Fibroblast of lung (primary cell): ENCODE results near the gene HSPBP1. TPM values are rescaled to one million over a fixed set of nuclear protein-coding genes. Genes with fewer than 3 reads are reported as not detected.
A peak's percentile ranks its signal among the peaks of the same experiment; 100 is the strongest.

Experiments
- DNase-seq, 2 donors: peaks; one replicate each; pipeline versions ENCODE4 v3.0.0 to v3.0.0-alpha.2; 2010; ENCODE audit warnings: low read depth in 2 of 2
- H2AFZ ChIP-seq: 2 replicates; pipeline ENCODE4 v1.5.1; 2012; ENCODE audit warnings: low read length, control low read depth, inconsistent platforms
- H3K27ac ChIP-seq: 2 replicates; pipeline ENCODE4 v1.5.1; 2011; ENCODE audit warnings: low read length, control low read depth; ENCODE audit not compliant: insufficient read depth
- H3K27me3 ChIP-seq: 2 replicates; pipeline ENCODE4 v1.5.1; 2011; ENCODE audit warnings: mild to moderate bottlenecking, low read length; ENCODE audit not compliant: control insufficient read depth, insufficient read depth
- H3K36me3 ChIP-seq: 2 replicates; pipeline ENCODE4 v1.5.1; 2011; ENCODE audit warnings: low read length; ENCODE audit not compliant: control insufficient read depth, insufficient read depth
- H3K4me1 ChIP-seq: 2 replicates; pipeline ENCODE4 v1.5.1; 2011; ENCODE audit warnings: low read length; ENCODE audit not compliant: control insufficient read depth, insufficient read depth; ENCODE audit errors: extremely low read depth
- H3K4me2 ChIP-seq: 2 replicates; pipeline ENCODE4 v1.5.1; 2011; ENCODE audit warnings: low read length, control low read depth; ENCODE audit not compliant: insufficient read depth; ENCODE audit errors: extremely low read depth
- H3K4me3 ChIP-seq, 4 experiments: fragments of 200-600 bp in 1 of 4; sonication (generic) in 1 of 4; replicated peaks in 1 of 4; 2 replicates each; pipeline ENCODE4 v1.5.1; 2011 to 2016; ENCODE audit warnings: low read length in 4 of 4, low read depth in 3 of 4, mild to moderate bottlenecking in 3 of 4, control low read depth in 2 of 4, inconsistent platforms in 1 of 4, mixed read lengths in 1 of 4; ENCODE audit not compliant: insufficient read depth in 1 of 4; ENCODE audit errors: control extremely low read depth in 1 of 4
- H3K79me2 ChIP-seq: 2 replicates; pipeline ENCODE4 v1.5.1; 2012; ENCODE audit warnings: mild to moderate bottlenecking, low read length, inconsistent platforms; ENCODE audit not compliant: control insufficient read depth, insufficient read depth
- H3K9ac ChIP-seq: 2 replicates; pipeline ENCODE4 v1.5.1; 2011; ENCODE audit warnings: mild to moderate bottlenecking, low read length, control low read depth; ENCODE audit not compliant: insufficient read depth
- H3K9me3 ChIP-seq: 2 replicates; pipeline ENCODE4 v1.5.1; 2012; ENCODE audit warnings: low read depth, low read length; ENCODE audit not compliant: control insufficient read depth, insufficient read depth
- H4K20me1 ChIP-seq: 2 replicates; pipeline ENCODE4 v1.5.1; 2011; ENCODE audit warnings: low read length; ENCODE audit not compliant: control insufficient read depth, insufficient read depth; ENCODE audit errors: extremely low read depth
- CTCF ChIP-seq, 2 donors: IDR thresholded peaks in 1 of 2; conservative IDR thresholded peaks in 1 of 2; 1 replicate in 1 of 2; 2 replicates in 1 of 2; pipeline ENCODE4 v1.5.1; 2011 to 2012; ENCODE audit warnings: low read length in 2 of 2, control low read depth in 1 of 2, inconsistent platforms in 1 of 2, low read depth in 1 of 2, mild to moderate bottlenecking in 1 of 2
- EZH2 ChIP-seq: IDR thresholded peaks from 2 replicates; pipeline ENCODE4 v1.5.1; 2012; ENCODE audit warnings: low read length, control low read depth, mild to moderate bottlenecking; ENCODE audit errors: missing control alignments
- polyA plus RNA-seq, 2 donors: library from polyadenylated mRNA; depleted of rRNA in 1 of 2; stranded (reverse) in 1 of 2; unstranded in 1 of 2; fragments of >200 nt; gene quantifications; 2 replicates each; pipeline ENCODE4 v1.2.1, GENCODE V29; 2011 to 2012; ENCODE audit warnings: missing spikeins in 1 of 2
- total RNA-seq: library from RNA; depleted of rRNA; stranded (reverse); fragments of >200 nt; gene quantifications from 2 replicates; pipeline ENCODE4 v1.2.1, GENCODE V29; 2014

HSPBP1 gene
- total and polyA plus RNA-seq, 2 donors (not counting 1 experiment from before 2014, with no cell fraction given) = 12.5 to 21.5 TPM

DNA sequence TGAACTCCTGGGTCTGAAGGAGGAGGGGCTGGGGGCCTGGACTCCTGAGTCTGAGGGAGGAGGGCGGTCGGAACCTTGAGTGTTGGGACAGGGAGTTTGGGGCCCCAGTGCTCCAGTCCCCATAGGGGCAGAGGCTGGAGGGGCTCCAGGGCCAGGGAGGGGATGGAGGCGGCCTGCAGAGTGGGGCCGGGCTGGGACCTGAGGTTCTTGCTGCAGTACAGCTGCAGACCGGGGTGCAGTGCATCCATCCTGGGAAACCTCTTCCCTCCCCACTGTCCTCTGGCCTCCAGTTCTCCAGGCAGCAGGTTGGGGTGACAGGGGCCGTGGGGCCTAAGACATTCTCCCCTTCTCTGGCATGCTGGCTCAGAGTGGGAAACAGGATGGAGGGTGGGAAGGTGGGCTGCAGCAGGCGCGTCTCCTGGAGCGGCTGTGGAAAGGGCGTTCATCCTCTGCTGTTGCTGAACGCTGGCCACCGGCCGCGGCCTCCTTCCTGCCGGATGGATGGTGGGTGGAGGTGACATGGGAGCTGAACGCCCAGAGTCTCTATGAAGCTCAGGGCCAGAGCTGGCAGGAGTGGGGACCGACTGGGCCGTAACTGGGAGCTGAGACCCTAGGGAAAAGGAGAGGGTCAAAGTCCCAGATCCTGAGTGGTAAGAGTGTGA lies 5.5 kb upstream of the HSPBP1 start:
- Histone ChIP-seq H3K27ac (no peak overlapping the region), H3K79me2 (no peaks in the 10 kb centered on the region), H3K4me2 (peak overlapping the region; percentile 80), H3K9me3 (no peaks in the 10 kb centered on the region), H3K36me3 (peaks cover 5% of the 10 kb centered on the region), H3K4me1 (peaks cover 3% of the 10 kb centered on the region), H3K27me3 (no peaks in the 10 kb centered on the region), H3K4me3 (peak overlapping the region; percentile 29 to 52 (median 42)), H3K9ac (no peak overlapping the region), H4K20me1 (no peaks in the 10 kb centered on the region), H2AFZ (peak overlapping the region; percentile 51)
- TF ChIP-seq EZH2 (no peak), CTCF (conservative IDR thresholded peaks at IDR 0.05 in 1 of 2, IDR thresholded peaks at IDR 0.05 in 1 of 2; ENCODE audit: low read depth in 1 of 2, low read length in 2 of 2) (no peak)
- DNase-seq = peak in 1 of 2 donors; percentile 9

DNA sequence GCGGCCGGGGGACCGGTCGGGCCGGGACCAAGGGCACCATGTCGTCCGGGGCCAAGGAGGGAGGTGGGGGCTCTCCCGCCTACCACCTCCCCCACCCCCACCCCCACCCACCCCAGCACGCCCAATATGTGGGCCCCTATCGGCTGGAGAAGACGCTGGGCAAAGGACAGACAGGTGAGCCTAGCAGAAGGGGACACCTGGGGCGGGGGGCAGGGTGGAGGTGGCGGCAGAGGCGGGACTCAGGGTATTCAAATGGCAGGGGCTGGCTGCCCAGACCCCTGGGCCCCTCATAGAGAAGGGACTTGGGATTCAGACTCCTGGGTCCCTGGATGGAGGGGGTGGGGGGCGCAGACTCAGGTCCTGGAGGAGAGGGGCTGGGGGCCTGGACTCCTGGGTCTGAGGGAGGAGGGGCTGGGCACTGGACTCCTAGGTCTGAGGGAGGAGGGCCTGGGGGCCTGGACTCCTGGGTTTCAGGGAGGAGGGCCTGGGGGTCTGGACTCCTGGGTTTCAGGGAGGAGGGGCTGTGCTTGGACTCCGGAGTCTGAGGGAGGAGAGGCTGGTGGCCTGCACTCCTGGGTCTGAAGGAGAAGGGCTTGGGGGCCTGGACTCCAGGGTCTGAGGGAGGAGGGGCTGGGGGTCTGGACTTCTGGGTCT lies 4.6 kb upstream of the HSPBP1 start:
- no peaks in the 10 kb centered on the region for H3K79me2 ChIP-seq
- H3K4me3 ChIP-seq = peak overlapping the region; percentile 29 to 52 (median 42)
- no peaks in the 10 kb centered on the region for H3K9me3 ChIP-seq
- H3K9ac ChIP-seq = peak overlapping the region; percentile 23
- H2AFZ ChIP-seq = no peak overlapping the region
- H4K20me1 ChIP-seq = no peaks in the 10 kb centered on the region
- peak overlapping the region; percentile 80 for H3K4me2 ChIP-seq
- no peak for DNase-seq
- H3K27ac ChIP-seq = no peak overlapping the region
- H3K36me3 ChIP-seq = peaks cover 5% of the 10 kb centered on the region
- H3K4me1 ChIP-seq = peaks cover 3% of the 10 kb centered on the region
- TF ChIP-seq EZH2 = no peak
- TF ChIP-seq CTCF (conservative IDR thresholded peaks at IDR 0.05 in 1 of 2, IDR thresholded peaks at IDR 0.05 in 1 of 2; ENCODE audit: low read depth in 1 of 2, low read length in 2 of 2) = no peak
- H3K27me3 ChIP-seq = no peaks in the 10 kb centered on the region

DNA sequence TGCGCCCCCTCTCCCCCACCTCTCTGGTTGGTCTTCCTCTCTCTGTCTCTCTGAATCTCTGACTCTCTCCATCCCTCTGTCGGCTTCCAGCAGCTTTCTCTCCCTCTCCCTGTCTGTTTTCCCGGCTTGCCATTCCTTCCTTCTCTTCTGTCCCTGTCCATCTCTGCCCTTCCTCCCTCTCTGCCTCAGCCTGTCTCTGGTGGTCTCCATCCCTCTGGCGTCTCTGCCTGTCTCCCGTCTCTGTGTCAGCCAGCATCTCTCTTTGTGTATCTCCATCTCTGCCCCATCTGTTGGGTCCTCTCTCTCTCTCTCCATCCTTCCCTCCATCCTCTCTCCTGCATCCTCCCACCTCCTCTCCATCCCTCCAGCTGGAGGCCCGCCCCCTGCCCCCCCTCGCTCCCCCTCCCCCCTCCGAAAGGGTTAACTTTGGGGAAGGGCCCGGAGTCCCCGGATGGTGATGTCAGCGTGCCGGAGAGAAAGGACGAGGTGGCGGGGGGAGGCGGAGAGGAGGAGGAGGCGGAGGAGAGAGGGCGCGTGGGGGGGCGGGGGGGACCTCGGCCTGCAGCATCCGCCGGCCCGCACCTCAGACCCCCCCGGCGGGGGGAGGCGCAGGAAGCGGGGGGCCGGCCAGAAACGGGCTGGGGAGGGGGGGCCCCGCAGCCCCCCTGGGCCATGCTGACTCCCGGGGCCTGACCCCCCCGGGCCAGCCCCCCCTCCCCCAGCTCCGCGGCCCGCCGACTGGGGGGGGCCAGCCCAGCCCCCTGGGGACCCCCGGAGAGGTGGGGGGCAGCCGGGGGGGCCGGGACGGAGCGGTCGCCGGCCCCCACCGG lies 3.9 kb upstream of the HSPBP1 start, which contains the start of gene BRSK1:
TSS of gene BRSK1 (plus strand) at position 450 of the 830 bp plus-strand sequence. CDS start 446 bp downstream, outside the sequence.
- peak within 1 kb of the TSS; percentile 29 to 52 (median 42) for H3K4me3 ChIP-seq
- H3K9ac ChIP-seq = peak within 1 kb of the TSS; percentile 23
- no peak for TF ChIP-seq CTCF (conservative IDR thresholded peaks at IDR 0.05 in 1 of 2, IDR thresholded peaks at IDR 0.05 in 1 of 2; ENCODE audit: low read depth in 1 of 2, low read length in 2 of 2)
- TF ChIP-seq EZH2 = no peak
- H3K27ac ChIP-seq = no peak within 1 kb of the TSS
- no peaks in the 10 kb centered on the region for H3K27me3 ChIP-seq
- no peaks in the 10 kb centered on the region for H3K36me3 ChIP-seq
- no peaks in the 10 kb centered on the region for H4K20me1 ChIP-seq
- peak within 1 kb of the TSS; percentile 76 for H2AFZ ChIP-seq
- H3K4me1 ChIP-seq = peaks cover 3% of the 10 kb centered on the region
- peak within 1 kb of the TSS; percentile 80 for H3K4me2 ChIP-seq
- H3K9me3 ChIP-seq = no peaks in the 10 kb centered on the region
- peak; percentile 62 to 65 for DNase-seq
- no peaks in the 10 kb centered on the region for H3K79me2 ChIP-seq
